HG03175 (cell line): ENCODE data around the gene QSER1.
"Not testable (repeated sequence)": the region's sequence is repeated elsewhere in the genome, so short reads cannot be mapped to it uniquely, and the experiment has no call there.

Experiments used
- ATAC-seq: cut with Tn5 transposase; IDR thresholded peaks from one replicate; pipeline ENCODE4 v1.9.1; 2021; ENCODE audit warnings: mild to moderate bottlenecking, moderate library complexity; ENCODE audit not compliant: unreplicated experiment

QSER1 gene

DNA sequence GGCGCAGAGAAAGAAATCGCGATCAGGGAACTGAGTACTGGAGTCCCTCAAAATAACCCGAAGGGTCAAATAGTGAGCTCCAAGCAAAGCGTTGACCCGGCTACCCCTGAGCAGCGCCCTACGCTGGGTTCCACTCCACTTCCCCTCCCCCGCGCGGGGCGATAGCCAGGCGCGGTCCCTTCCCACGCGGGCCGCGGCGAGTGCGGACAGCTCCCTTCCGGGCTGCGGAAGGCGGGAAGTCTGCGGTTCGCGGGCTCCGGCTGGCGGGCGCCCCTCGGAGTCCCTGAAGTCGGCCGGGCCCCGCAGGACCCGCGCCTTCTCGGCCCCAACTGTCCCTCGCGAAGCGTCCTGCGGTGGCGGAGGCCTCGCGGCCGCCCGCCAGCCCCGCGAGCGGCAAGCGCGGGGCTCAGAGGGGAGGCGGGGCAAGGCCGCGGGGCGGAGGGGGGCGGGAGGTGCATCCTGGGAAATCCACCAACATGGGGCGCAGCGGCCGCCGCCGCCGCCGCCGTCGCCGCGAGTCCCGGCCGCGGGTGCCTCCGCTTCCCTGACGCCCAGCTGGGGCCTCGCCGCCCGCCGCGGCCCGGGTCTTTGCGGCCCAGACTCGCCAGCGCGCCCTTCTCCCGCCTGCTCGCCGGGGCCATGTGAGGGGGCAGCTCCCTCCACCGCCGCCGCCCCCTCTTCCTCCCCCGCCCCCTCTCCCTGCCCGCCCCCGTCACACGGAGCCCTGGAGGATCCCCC lies at the start of gene QSER1:
Gene QSER1 (plus strand): TSS at position 457 of the 738 bp plus-strand sequence. CDS start 315 bp downstream, outside the sequence.
- peak; percentile 65 for ATAC-seq

DNA sequence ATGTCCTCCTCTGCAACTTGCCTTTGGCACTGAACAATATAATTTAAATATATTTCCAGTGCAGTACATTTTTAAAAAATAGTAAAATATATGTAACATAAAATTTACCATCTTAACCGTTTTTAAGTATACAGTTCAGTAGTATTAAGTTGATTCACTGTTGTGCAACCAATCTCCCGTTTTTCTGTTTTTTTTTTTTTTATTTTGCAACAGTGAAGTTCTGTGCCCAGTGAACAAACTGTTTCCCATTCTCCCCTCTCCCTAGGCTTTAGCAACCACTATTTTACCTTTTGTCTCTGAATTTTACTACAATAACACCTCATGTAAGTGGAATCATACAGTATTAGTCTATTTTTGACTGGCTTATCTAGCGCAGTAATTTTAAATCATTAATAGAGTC lies 49.1 kb upstream of the QSER1 start:
- no peak for ATAC-seq

GRCh38 chr11:32847511-32847910 lies 45.1 kb upstream of the QSER1 start:
- ATAC-seq: no peak

- ATAC-seq: no peak
Observed at GRCh38 chr11:32849761-32850160, 42.9 kb upstream of the QSER1 start.

DNA sequence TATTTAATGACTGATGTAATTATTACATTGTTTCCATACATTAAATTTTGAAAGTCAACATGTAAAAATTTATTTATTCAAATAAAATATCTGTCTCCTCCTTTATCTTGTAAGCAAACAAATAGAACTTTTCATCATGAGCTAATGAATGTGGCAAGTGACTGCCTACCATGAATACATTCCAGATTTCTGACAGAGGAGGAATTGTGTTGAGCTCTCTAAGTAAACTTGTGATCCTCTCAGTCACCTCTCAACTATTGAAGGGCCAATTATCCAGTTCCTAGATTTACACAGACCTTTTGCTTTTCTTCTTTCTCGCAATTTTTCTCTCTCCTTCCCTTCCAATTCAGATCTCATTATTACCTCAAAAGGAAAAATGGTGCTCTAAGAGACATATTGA lies 41.4 kb upstream of the QSER1 start:
- no peak for ATAC-seq

DNA sequence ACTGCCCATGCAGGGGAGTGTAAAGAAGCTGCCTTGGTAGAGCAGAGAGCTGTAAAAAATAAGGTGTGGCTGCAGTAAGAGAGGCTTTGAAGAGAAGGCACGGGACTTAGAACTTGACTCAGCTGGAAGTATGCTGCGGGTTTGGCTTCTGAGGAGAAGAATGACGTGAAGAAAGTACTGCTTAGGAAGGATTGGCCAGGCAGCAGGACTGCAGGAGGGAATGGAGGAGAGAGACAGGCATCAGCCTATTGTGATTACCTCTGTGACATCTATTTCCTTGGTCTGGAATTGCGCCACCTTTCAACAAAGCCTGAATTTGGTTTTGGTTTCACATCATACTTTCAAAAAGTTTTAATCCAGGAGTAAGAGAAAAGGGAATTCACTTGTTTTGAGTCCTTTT lies 40.4 kb upstream of the QSER1 start:
- no peak for ATAC-seq

GRCh38 chr11:32855601-32856000 lies 37.0 kb upstream of the QSER1 start:
- no peak for ATAC-seq

DNA sequence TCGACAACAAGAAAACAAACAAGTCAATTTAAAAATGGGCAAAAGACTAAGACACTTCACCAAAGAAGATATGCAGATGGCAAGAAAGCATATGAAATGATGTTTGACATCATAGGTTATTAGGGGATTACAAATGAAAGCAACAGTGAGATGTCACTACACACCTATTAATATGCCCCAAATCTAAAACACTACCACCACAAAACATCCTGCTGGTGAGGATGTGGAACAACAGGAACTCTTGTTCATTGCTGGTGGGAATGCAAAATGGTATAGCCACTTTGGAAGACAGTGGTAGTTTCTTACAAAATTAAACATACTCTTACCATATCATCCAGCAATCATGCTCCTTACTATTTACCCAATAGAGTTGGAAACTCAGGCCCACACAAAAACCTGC lies 33.9 kb upstream of the QSER1 start:
- no peak for ATAC-seq

DNA sequence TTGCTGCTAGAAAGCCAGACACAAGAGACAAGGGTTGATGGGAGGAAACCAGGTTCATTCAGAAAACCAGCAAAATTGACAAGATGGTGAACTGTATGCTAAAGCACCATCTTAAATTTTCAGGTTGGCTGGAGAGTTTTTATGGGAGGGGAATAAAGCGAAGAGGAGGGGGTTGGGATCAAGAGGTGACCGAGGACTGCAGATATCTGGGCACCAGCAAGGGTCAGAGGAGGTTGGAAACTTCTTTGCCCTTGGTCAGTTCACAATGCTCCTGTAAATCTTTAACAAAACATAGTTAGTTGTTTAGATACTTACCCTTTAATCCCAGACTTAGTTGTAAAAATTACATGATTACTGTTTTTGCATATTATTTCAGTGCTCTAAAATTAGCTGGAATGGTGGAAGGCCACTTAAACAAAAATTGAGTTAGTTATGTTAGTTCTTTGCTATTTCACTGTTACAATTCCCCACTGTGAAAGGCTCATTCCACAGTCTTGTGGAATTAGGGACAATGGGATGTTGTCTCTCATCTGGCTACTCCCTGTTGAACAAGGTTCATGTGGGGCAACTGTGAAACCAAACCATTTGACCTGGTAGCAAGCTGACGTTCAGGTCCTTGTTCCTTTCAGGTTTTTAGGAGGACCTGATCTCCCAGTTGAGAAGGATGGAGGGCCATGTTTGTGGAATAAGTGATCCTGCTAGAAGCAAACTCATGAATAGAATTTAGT lies 30.6 kb upstream of the QSER1 start:
- ATAC-seq: no peak

DNA sequence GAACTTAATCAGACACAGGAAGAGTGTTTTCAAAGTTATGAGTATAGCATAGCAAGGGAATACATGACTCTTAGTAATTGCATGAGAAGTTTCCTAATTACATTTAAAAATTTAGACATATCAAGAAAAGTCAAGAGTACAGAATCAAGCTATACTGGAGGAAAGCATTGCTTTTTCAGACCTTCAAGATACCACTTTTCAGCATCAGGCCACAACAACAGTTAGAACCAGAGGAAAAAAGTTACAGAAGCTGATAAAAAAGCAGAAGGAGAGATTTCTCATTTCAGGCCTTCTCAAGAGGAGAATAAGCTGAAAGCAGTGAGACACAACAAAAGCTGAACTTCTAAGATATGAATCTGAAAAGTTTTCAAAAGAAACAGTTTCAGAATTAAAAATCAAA lies 28.1 kb upstream of the QSER1 start:
- ATAC-seq: no peak

GRCh38 chr11:32868752-32869151 lies 23.9 kb upstream of the QSER1 start:
- ATAC-seq: not testable (repeated sequence)

GRCh38 chr11:32870676-32871075 lies 21.9 kb upstream of the QSER1 start:
- no peak for ATAC-seq

GRCh38 chr11:32874132-32874531 lies 18.5 kb upstream of the QSER1 start:
- no peak for ATAC-seq

GRCh38 chr11:32881286-32881685 lies 11.3 kb upstream of the QSER1 start:
- no peak for ATAC-seq

DNA sequence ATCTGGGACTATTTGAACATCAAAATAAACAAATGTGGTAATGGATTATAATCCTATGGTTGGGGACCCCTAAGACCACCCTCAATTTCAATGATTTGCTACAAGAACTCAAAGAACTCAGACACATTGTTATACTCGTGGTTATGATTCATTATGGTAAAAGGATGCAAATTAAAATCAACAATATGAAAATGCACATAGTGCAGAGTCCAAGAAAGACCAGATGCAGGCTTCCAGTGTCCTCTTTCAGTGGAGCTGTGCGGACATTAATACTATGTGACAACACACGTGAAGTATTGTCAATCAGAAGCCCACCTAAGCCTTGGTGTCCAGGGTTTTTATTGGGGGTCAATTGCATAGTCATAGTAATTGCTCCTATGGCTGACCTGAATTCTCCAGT lies 9.2 kb upstream of the QSER1 start:
- ATAC-seq: no peak

DNA sequence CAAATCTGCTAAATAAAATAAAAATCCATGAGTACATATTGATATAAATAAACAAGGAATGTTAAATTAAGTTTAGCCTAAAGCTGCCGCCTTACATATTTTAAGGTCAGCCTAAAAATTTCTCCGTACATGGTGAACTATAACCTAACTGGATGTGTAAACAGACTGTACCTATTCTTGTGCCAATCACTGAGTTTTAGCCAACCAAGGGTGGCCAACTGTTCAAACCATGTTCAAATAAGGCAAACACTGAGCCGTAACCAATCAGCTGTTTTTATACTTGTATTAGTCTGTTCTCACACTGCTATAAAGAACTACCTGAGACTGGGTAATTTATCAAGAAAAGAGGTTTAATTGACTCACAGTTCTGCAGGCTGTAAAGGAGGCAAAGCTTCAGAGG lies 8.6 kb upstream of the QSER1 start:
- ATAC-seq: no peak

- ATAC-seq: no peak
Observed at GRCh38 chr11:32884770-32885384, 7.7 kb upstream of the QSER1 start.

DNA sequence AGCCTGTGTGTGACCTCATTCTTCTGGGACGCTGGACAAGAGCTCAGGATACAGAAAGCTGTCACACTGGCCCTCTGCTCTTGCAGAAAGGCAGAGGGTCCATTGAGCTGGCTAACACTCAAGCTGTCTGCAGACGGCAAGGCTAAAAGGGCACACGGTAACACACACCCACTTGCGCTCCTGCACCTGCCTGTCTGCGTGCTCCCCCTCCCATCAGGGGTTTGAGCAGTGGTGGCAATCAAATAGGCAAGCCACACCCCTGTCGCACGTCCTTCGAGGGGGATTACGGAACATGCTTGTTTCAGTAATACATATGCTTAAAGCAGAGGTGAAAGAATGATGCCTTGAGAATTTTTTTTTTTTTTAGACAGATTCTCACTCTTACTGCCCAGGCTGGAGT lies 7.1 kb upstream of the QSER1 start:
- no peak for ATAC-seq

DNA sequence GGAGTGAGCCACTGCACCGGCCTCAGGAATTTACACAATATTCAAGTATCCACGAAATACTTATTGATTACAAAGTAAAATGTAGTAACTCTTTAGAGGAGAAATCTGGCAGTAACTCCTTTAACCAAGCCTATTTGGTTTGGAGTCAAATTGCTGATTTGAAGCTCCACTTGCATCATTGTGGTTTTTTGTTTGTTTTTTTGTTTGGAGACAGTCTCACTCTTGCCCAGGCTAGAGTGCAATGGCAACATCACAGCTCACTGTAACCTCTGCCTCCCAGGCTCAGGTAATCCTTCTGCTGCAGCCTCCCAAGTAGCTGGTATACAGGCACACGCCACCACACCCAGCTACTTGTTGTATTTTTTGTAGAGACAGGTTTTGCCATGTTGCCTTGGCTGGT lies 6.4 kb upstream of the QSER1 start:
- ATAC-seq: no peak

DNA sequence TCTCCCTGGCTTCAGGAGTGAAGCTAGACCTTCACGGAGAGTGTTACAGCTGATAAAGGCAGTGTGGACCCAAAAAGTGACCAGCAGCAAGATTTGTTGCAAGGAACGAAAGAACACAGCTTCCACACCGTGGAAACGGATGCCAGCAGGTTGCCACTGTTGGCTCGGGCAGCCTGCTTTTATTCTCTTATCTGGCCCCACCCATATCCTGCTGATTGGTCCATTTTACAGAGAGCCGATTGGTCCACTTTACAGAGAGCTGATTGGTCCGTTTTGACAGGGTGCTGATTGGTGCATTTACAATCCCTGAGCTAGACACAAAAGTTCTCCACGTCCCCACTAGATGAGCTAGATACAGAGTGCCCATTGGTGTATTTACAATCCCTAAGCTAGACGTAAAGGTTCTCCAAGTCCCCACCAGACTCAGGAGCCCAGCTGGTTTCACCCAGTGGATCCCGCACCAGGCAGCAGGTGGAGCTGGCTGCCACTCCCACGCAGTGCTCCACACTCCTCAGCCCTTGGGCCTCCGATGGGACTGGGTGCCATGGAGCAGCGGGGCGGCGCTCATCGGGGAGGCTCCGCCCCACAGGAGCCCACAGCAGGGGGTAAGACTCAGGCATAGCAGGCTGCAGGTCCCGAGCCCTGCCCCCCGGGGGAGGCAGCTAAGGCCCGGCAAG lies 4.8 kb upstream of the QSER1 start:
- ATAC-seq: not testable (repeated sequence)

DNA sequence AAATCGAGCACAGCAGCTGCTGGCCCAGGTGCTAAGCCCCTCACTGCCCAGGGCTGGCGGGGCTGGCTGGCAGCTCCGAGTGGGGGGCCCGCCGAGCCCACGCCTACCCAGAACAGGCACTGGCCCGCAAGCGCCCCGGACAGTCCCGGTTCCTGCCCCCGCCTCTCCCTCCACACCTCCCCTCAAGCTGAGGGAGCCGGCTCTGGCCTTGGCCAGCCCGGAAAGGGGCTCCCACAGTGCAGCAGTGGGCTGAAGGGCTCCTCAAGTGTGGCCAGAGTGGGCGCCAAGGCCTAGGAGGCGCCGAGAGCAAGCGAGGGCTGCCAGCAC lies 4.3 kb upstream of the QSER1 start:
- not testable (repeated sequence) for ATAC-seq

DNA sequence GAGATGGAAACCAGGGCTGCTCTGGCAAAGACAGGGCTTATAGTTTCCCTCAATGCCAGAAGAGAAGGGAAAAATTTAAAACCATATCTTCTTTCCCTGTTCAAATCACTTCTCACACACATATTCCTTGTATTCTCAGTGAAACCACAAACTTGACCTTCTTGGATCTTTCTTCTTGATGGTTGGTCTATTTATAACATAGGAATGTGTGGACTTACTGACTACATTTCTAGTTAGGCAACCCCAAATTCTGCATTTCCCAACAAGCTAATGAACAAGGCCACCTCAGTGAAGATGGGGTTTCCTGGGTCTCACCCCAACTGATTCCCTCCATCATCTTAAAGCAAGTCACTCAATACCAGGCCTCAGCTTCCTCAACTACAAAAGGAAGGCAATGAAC lies 3.8 kb upstream of the QSER1 start:
- ATAC-seq: no peak
